Rectal smooth muscle tissue (tissue), 1 donor: ENCODE measurements around the gene TNXB.
A peak's percentile ranks its signal among the peaks of the same experiment; 100 is the strongest.
"Not testable (repeated sequence)": the region's sequence is repeated elsewhere in the genome, so short reads cannot be mapped to it uniquely, and the experiment has no call there.

ENCODE experiments used
- H3K27ac ChIP-seq: one replicate; pipeline ENCODE4 v1.7.0; 2013; ENCODE audit warnings: low read depth, low read length, inconsistent platforms
- H3K27me3 ChIP-seq: one replicate; pipeline ENCODE4 v1.7.0; 2013; ENCODE audit warnings: low read length; ENCODE audit not compliant: control insufficient read depth, insufficient read depth
- H3K36me3 ChIP-seq: one replicate; pipeline ENCODE4 v1.7.0; 2013; ENCODE audit warnings: low read length; ENCODE audit not compliant: control insufficient read depth, insufficient read depth
- H3K4me1 ChIP-seq: one replicate; pipeline ENCODE4 v1.7.0; 2013; ENCODE audit warnings: low read length; ENCODE audit not compliant: control insufficient read depth, insufficient read depth
- H3K4me3 ChIP-seq: one replicate; pipeline ENCODE4 v1.7.0; 2013; ENCODE audit warnings: low read length
- H3K9ac ChIP-seq: one replicate; pipeline ENCODE4 v1.7.0; 2013; ENCODE audit warnings: low read length

The TNXB gene

GRCh38 chr6:32113386-32114352 lies 4.5 kb upstream of the TNXB start:
- Histone ChIP-seq H3K4me3 (no peak overlapping the region), H3K36me3 (peaks cover 28% of the 10 kb centered on the region), H3K9ac (no peak overlapping the region), H3K27ac (peak overlapping the region; percentile 71), H3K4me1 (peaks cover 24% of the 10 kb centered on the region), H3K27me3 (no peaks in the 10 kb centered on the region)

- Histone ChIP-seq H3K27me3 (no peaks in the 10 kb centered on the region), H3K4me3 (no peak overlapping the region), H3K27ac (peak overlapping the region; percentile 71), H3K4me1 (peaks cover 34% of the 10 kb centered on the region), H3K9ac (no peak overlapping the region), H3K36me3 (peaks cover 20% of the 10 kb centered on the region)
Observed at GRCh38 chr6:32112431-32112980, 3.4 kb upstream of the TNXB start.

DNA sequence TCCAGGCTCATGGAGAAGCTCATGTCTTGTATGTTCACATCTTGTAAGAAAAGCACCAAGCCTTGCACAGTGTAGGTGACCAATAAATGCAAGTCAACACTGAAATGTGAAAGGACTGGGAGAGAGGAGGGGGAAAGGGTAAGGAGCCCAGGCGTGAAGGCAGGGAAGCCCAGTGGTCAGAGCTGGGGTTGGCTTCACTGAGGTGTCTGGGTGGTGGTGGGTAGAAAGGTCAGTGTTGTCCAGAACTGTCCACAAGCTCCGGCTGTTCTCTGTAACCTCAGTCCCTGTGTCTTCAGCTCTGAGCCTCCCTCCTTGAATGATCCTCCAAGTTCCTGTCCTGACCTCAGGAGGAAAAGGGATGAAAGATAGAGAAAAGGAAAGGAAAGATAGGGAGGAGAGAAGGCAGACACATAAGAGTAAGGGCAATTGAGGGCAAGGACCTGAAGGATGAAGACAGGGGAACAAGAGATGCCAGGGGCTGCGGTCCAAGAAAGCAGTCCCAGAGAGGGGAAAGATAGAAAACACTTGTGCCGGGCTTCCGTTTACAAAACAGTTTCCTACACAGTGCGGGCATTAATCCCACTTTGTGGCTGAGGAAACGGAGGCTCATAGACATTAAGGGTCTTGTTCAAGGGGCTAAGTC lies 2.4 kb upstream of the TNXB start:
- no peaks in the 10 kb centered on the region for H3K27me3 ChIP-seq
- no peak overlapping the region for H3K4me3 ChIP-seq
- peak overlapping the region; percentile 71 for H3K27ac ChIP-seq
- H3K9ac ChIP-seq, result no peak overlapping the region
- H3K36me3 ChIP-seq, result peaks cover 12% of the 10 kb centered on the region
- peaks cover 34% of the 10 kb centered on the region for H3K4me1 ChIP-seq

DNA sequence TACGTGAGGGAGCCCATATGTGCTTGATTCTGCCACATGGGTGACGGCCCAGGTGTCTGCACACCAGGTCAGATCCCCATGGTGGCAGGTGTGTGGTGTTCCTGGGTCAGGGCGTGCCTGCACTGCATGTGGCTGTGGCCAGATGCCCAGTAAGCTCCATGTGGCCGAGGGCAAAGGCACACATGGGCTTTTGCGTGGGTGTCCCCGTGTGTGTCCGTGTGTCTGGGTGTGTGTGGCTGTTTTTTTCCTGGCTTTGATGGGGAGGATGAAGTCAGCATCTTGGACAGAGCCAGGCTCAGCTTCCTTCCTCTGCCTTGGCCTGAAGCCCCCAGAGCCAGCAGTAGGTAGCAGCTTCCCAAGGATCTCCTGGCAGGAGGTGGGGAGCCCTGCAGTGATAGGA lies 1.5 kb upstream of the TNXB start:
- H3K27ac ChIP-seq, result peak overlapping the region; percentile 71
- H3K36me3 ChIP-seq, result peaks cover 2% of the 10 kb centered on the region
- no peak overlapping the region for H3K4me3 ChIP-seq
- H3K27me3 ChIP-seq, result no peaks in the 10 kb centered on the region
- no peak overlapping the region for H3K9ac ChIP-seq
- peaks cover 34% of the 10 kb centered on the region for H3K4me1 ChIP-seq

GRCh38 chr6:32109765-32110160 lies 625 bp upstream of the TNXB start:
- Histone ChIP-seq H3K27ac (peak overlapping the region; percentile 71), H3K4me1 (peaks cover 34% of the 10 kb centered on the region), H3K27me3 (no peaks in the 10 kb centered on the region), H3K9ac (no peak overlapping the region), H3K36me3 (no peaks in the 10 kb centered on the region), H3K4me3 (peak overlapping the region; percentile 51)

DNA sequence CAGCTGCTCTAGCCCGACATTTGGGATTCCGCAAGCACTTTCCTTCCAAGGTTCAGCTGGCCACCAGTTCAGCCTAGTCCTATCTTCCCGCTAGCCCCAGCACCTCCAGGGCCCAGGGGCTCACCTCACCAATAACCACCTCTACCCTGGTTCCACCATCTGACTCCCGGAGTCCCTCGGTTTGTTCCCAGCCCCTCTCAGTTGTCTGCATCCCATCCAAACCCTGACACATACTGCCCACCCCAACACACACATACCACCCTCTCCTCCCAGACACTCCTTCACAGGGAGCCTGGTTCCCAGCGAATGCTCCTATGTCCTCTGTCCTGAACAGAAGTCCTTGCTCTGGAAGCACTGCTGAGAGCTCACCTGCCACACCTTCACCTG lies 418 bp downstream of the TNXB start:
- H3K36me3 ChIP-seq, result no peaks in the 10 kb centered on the region
- peak overlapping the region; percentile 38 for H3K9ac ChIP-seq
- peak overlapping the region; percentile 63 for H3K4me3 ChIP-seq
- no peaks in the 10 kb centered on the region for H3K27me3 ChIP-seq
- H3K27ac ChIP-seq, result peak overlapping the region; percentile 71
- H3K4me1 ChIP-seq, result peaks cover 34% of the 10 kb centered on the region

DNA sequence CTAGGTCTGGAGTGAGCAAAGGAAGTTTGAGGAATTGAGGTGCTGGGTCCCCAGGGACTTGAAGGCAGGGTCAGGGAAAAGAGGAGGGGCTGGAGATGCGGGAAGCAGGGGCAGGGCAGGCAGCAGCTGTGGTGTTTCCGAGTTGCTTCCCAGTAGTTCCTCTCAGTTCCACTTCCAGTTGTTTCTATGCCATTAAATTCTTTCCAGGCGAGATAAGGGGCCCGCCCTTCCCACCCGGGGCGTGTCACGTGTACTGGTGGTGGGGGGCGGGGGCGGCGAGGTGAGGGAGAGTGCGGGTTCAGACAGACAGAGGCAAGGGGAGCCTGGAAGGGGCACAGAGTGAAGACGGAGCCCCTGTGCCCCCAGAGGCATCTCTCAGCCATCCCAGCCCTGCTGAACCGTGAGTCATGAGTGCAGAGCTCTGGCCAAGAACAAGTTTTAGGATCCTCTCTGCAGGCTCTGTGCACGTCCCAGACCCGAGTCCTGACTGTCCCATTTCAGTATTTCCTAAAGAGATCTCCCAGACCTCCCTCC lies 977 bp downstream of the TNXB start:
- H3K27me3 ChIP-seq, result no peaks in the 10 kb centered on the region
- peak overlapping the region; percentile 71 for H3K27ac ChIP-seq
- peaks cover 28% of the 10 kb centered on the region for H3K4me1 ChIP-seq
- H3K4me3 ChIP-seq, result peak overlapping the region; percentile 63
- H3K36me3 ChIP-seq, result no peaks in the 10 kb centered on the region
- H3K9ac ChIP-seq, result peak overlapping the region; percentile 33

DNA sequence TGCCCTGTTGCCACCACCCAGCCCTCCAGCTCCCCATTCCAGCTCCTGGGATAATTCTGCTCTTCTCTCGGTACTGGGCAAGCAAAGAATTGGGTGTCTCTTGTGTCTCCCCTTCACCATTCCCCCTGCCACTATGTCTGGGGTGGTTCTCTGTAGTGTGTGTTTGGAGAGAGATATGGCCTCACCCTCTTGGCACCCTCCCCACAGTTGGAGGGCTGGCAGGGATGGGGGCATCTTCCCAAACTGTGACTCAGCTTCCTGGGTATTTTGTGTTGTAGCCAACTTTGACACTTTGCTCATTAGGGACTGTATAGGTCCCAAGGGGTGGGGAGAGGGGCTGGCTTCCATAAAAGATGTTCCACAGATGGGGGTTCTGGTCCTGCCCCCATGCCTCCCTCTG lies 1.7 kb downstream of the TNXB start:
- H3K4me3 ChIP-seq, result peak overlapping the region; percentile 50

DNA sequence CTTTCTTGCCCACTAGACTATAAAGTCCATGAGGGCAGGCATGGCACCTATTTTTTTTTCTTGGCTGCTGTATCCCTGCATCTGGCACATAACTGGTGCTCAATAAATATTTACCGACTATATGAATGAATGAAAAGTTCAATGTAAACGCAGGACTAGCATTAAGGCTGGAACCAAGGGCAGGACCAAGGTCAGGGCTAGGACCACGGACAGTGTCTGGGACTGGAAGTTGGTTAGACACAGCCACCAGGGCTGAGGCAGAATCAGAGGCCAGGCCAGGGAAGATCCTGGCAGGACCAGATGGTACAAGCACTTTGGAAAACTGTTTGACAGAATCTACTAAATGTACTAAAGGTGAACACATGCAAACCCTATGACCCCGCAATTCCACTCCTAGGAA lies 3.7 kb downstream of the TNXB start:
- H3K4me1 ChIP-seq, result peaks cover 13% of the 10 kb centered on the region
- H3K27me3 ChIP-seq, result no peaks in the 10 kb centered on the region
- H3K27ac ChIP-seq, result no peak overlapping the region
- no peak overlapping the region for H3K4me3 ChIP-seq
- no peak overlapping the region for H3K9ac ChIP-seq
- no peaks in the 10 kb centered on the region for H3K36me3 ChIP-seq

More for the DNA sequence above, 1.7 kb downstream of the TNXB start:
- Histone ChIP-seq H3K27ac (peak overlapping the region; percentile 71), H3K9ac (peak overlapping the region; percentile 33), H3K4me1 (peaks cover 26% of the 10 kb centered on the region), H3K36me3 (no peaks in the 10 kb centered on the region), H3K27me3 (no peaks in the 10 kb centered on the region)

- Histone ChIP-seq H3K9ac (no peak overlapping the region), H3K27me3 (peaks cover 2% of the 10 kb centered on the region), H3K4me1 (no peaks in the 10 kb centered on the region), H3K4me3 (no peak overlapping the region), H3K36me3 (no peaks in the 10 kb centered on the region), H3K27ac (no peak overlapping the region)
Observed at GRCh38 chr6:32102255-32102654, 6.9 kb downstream of the TNXB start.

DNA sequence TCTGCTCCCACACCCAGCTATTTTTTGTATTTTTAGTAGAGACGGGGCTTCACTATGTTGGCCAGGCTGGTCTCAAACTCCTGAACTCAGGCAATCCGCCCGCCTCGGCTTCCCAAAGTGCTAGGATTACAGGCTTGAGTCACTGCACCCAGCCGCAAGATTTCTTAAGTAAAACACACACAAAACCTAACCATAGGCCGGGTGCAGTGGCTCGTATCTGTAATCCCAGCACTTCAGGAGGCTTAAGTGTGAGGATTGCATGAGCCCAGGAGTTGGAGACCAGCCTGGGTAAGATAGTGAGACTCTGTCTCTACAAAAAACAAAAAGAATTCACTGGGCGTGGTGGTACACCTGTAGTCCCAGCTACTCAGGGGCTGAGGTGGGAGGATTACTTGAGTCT lies 8.9 kb downstream of the TNXB start:
- H3K27ac ChIP-seq, H3K36me3 ChIP-seq, H3K4me1 ChIP-seq, H3K4me3 ChIP-seq, H3K9ac ChIP-seq: not testable (repeated sequence)
- H3K27me3 ChIP-seq, result peaks cover 19% of the 10 kb centered on the region

DNA sequence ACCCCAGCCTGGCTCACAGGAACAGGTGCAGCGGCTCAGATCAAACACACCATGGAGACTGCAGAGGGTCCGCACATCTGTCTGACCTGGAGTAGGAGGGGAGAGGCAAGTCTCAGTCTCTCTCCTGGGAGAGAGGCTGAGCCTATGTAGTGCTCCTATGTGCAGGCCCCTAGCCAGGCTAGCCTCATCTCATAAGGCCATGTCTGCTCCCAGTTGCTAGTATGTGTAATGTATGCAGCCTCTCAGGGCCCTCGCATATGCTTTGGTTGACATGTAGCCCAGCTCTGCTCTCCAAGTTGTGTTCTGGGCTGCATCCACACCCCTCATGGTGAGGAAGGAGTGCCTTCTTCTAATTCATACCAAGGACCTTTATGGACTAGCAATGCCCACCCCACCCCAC lies 11.8 kb downstream of the TNXB start:
- Histone ChIP-seq H3K4me1 (peaks cover 12% of the 10 kb centered on the region), H3K36me3 (no peaks in the 10 kb centered on the region), H3K9ac (no peak overlapping the region)

More for the DNA sequence above, 11.8 kb downstream of the TNXB start:
- Histone ChIP-seq H3K4me3 (no peak overlapping the region), H3K27me3 (peaks cover 19% of the 10 kb centered on the region), H3K27ac (no peak overlapping the region)
